ENCODE measurements around the gene CPN2.
A peak's percentile ranks its signal among the peaks of the same experiment; 100 is the strongest.

Gene CPN2

GRCh38 chr3:194395778-194396538 lies 44.8 kb upstream of the CPN2 start:
- TF ChIP-seq, protein P1, sequence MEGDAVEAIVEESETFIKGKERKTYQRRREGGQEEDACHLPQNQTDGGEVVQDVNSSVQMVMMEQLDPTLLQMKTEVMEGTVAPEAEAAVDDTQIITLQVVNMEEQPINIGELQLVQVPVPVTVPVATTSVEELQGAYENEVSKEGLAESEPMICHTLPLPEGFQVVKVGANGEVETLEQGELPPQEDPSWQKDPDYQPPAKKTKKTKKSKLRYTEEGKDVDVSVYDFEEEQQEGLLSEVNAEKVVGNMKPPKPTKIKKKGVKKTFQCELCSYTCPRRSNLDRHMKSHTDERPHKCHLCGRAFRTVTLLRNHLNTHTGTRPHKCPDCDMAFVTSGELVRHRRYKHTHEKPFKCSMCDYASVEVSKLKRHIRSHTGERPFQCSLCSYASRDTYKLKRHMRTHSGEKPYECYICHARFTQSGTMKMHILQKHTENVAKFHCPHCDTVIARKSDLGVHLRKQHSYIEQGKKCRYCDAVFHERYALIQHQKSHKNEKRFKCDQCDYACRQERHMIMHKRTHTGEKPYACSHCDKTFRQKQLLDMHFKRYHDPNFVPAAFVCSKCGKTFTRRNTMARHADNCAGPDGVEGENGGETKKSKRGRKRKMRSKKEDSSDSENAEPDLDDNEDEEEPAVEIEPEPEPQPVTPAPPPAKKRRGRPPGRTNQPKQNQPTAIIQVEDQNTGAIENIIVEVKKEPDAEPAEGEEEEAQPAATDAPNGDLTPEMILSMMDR (conservative IDR thresholded peaks at IDR 0.05; ENCODE audit: low read length), result no peak
- H3K4me3 ChIP-seq (ENCODE audit: low read length), result peak overlapping the region; percentile 15

GRCh38 chr3:194395212-194395611 lies 44.1 kb upstream of the CPN2 start:
- no peak for DNase-seq (ENCODE audit: low read depth)
- TF ChIP-seq, protein P1 (conservative IDR thresholded peaks at IDR 0.05; ENCODE audit: low read length), result no peak
- H3K4me3 ChIP-seq (ENCODE audit: low read length), result no peak overlapping the region

More at GRCh38 chr3:194395778-194396538, 44.8 kb upstream of the CPN2 start:
- peak; percentile 57 for DNase-seq (ENCODE audit: low read depth)

DNA sequence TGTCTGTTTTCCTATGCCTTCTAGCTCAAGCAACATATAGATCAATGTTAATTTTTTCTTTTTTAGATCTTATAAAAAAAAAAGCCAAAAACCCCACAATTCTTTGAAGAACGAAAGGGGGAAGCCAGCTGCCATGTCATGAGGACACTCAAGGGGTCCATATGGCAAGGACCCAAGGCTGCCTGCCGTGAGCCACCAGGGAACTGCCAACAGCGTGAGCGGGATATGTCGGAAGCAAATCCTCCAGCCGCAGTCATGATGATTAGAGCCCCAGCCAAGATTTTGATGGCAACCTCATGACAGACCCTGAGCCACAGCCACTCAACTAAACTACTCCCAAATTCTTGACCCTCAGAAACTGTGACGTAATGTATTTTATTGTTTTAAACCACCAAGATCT lies 41.4 kb upstream of the CPN2 start:
- no peak overlapping the region for H3K4me3 ChIP-seq (ENCODE audit: low read length)
- TF ChIP-seq, protein P1 (conservative IDR thresholded peaks at IDR 0.05; ENCODE audit: low read length), result no peak
- no peak for DNase-seq (ENCODE audit: low read depth)

GRCh38 chr3:194390835-194391234 lies 39.7 kb upstream of the CPN2 start:
- DNase-seq (ENCODE audit: low read depth), result no peak
- H3K4me3 ChIP-seq (ENCODE audit: low read length), result no peak overlapping the region
- TF ChIP-seq, protein P1 (conservative IDR thresholded peaks at IDR 0.05; ENCODE audit: low read length), result no peak

DNA sequence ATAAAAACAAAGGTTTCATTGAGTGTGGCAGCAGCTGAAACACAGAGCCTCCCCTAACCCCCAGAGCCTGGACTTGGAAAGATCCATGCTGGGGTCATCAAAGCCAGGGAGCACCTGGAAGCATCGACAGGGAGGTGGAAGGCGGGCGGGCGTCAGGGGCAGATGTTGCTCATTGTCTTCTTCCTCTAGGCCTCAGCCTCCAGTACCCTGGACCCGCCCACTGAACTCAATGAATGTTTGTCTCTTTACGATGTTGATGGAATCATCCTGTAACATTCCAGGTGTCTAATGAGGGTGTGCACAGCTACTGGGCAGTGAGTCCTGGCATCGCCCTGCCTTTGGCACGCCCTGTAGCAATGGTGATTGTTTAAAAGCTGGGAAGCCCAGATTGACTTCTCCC lies 38.1 kb upstream of the CPN2 start:
- no peak for DNase-seq (ENCODE audit: low read depth)
- TF ChIP-seq, protein P1 (conservative IDR thresholded peaks at IDR 0.05; ENCODE audit: low read length), result no peak
- H3K4me3 ChIP-seq (ENCODE audit: low read length), result no peak overlapping the region

DNA sequence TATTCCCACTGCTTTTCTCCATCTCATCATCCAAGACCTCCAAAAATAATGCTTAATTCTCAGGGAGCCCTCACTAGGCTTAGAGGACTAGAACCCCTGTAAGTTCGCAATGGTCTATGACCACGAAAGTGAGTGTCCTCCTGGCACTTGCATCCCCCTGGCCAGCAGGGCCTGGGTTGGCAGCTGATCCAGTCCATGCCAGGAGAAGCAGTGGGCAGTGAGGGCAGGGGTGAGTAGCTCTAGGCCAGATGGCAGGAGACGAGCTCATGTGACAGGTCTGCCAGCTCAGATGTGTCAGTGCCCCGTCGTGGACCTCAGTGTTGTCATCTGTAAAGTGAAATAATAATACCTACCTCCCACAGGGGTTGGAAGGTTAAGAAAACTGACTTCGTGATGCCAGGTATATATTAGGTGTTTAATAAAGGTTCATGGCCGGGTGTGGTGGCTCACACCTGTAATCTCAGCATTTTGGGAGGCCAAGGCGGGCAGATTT lies 36.8 kb upstream of the CPN2 start:
- no peak for DNase-seq (ENCODE audit: low read depth)
- TF ChIP-seq, protein P1 (conservative IDR thresholded peaks at IDR 0.05; ENCODE audit: low read length), result no peak
- H3K4me3 ChIP-seq (ENCODE audit: low read length), result no peak overlapping the region

DNA sequence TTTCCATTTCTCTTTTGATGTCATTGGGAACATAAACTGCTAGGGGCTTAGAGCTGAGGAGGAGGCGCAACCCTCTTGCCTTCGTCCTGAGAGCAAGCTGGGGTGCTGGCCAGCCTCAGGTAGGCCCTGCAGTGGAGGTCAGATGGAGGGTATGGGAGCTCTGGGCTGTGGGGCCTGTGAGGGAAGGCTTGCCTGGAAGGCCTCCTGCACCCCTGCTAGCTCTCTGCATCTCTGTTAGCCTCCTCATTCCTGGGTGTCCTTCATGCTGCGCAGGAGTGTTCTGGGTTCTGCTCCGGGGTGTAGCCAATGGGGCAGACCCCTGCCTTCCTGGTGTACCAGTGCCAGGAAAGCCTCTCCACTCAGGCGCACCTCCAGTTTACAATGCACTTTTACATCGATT lies 36.1 kb upstream of the CPN2 start:
- no peak for DNase-seq (ENCODE audit: low read depth)
- TF ChIP-seq, protein P1 (conservative IDR thresholded peaks at IDR 0.05; ENCODE audit: low read length), result no peak
- H3K4me3 ChIP-seq (ENCODE audit: low read length), result no peak overlapping the region
